SK-N-SH (cell line): Measurements from ENCODE around the gene MAPK13. TPM values are rescaled to one million over a fixed set of nuclear protein-coding genes. Genes with fewer than 3 reads are reported as not detected.
A peak's percentile ranks its signal among the peaks of the same experiment; 100 is the strongest.

Experiments used
- CTCF ChIA-PET: fragments of 300-600, 350-600 bp; formaldehyde crosslinking; extraction: SDS; loops from one replicate; lab custom pipeline; 2021; lab: Yijun Ruan, JAX
- POLR2A ChIA-PET: fragments of 350-600 bp; sonication (Branson Sonifier 250); formaldehyde crosslinking; extraction: SDS; loops from one replicate; lab custom pipeline; 2020; ENCODE audit warnings: antibody characterized with exemption, inconsistent platforms; lab: Yijun Ruan, JAX
- DNase-seq: peaks from one replicate; pipeline ENCODE4 v3.0.0; 2012
- H2AFZ ChIP-seq: fragments of 200-600 bp; sonication (generic); 2 replicates; pipeline ENCODE4 v1.8.1; 2016; ENCODE audit warnings: antibody characterized with exemption, mild to moderate bottlenecking, low read depth
- H3F3A ChIP-seq: fragments of 200-600 bp; sonication (generic); replicated peaks from 2 replicates; pipeline ENCODE3; 2016; ENCODE audit warnings: antibody characterized with exemption, mild to moderate bottlenecking; ENCODE audit not compliant: insufficient read depth
- H3K27ac ChIP-seq, 2 experiments: fragments of 200-500 bp in 1 of 2; fragments of 200-600 bp in 1 of 2; sonication (Bioruptor generic) in 1 of 2; sonication (generic), shearing (Covaris generic) in 1 of 2; 2 replicates each; pipeline versions ENCODE4 v1.5.1 to v1.6.1; 2014 to 2016; ENCODE audit warnings: low read depth in 2 of 2, inconsistent platforms in 1 of 2, low read length in 1 of 2, mild to moderate bottlenecking in 1 of 2, mixed read lengths in 1 of 2
- H3K27me3 ChIP-seq: fragments of 200-600 bp; sonication (generic), shearing (Covaris generic); 2 replicates; pipeline ENCODE4 v1.6.1; 2016; ENCODE audit warnings: mixed run types; ENCODE audit not compliant: insufficient read depth
- H3K36me3 ChIP-seq, 2 experiments: fragments of 200-500 bp in 1 of 2; fragments of 200-600 bp in 1 of 2; sonication (Bioruptor generic) in 1 of 2; sonication (generic) in 1 of 2; replicated peaks in 1 of 2; 2 replicates each; pipeline versions ENCODE3 to v1.5.1; 2014 to 2016; ENCODE audit warnings: low read length in 1 of 2, mild to moderate bottlenecking in 1 of 2; ENCODE audit not compliant: insufficient read depth in 2 of 2, control insufficient read depth in 1 of 2
- H3K4me1 ChIP-seq, 2 experiments: fragments of 200-500 bp in 1 of 2; fragments of 200-600 bp in 1 of 2; sonication (Bioruptor generic) in 1 of 2; sonication (generic), shearing (Covaris generic) in 1 of 2; 2 replicates each; pipeline versions ENCODE4 v1.5.1 to v1.6.1; 2014 to 2016; ENCODE audit warnings: low read depth in 1 of 2, low read length in 1 of 2, mixed run types in 1 of 2; ENCODE audit not compliant: insufficient read depth in 2 of 2, control insufficient read depth in 1 of 2
- H3K4me2 ChIP-seq: fragments of 200-600 bp; sonication (generic), shearing (Covaris generic); 2 replicates; pipeline ENCODE4 v1.6.1; 2017; ENCODE audit warnings: mixed run types
- H3K4me3 ChIP-seq, 2 experiments: fragments of 200-500 bp in 1 of 2; fragments of 200-600 bp in 1 of 2; sonication (Bioruptor generic) in 1 of 2; sonication (generic), shearing (Covaris generic) in 1 of 2; 2 replicates each; pipeline versions ENCODE4 v1.5.1 to v1.8.1; 2014 to 2016; ENCODE audit warnings: low read depth in 2 of 2, inconsistent platforms in 1 of 2, low read length in 1 of 2, mild to moderate bottlenecking in 1 of 2, mixed read lengths in 1 of 2, moderate library complexity in 1 of 2
- H3K79me2 ChIP-seq: fragments of 200-600 bp; sonication (generic); 2 replicates; pipeline ENCODE4 v1.8.1; 2017; ENCODE audit warnings: mild to moderate bottlenecking; ENCODE audit not compliant: insufficient read depth
- H3K9ac ChIP-seq: fragments of 200-600 bp; sonication (generic); 2 replicates; pipeline ENCODE4 v1.6.1; 2017; ENCODE audit warnings: mixed run types
- H3K9me2 ChIP-seq: fragments of 200-600 bp; sonication (generic); 2 replicates; pipeline ENCODE4 v1.6.1; 2017; ENCODE audit warnings: mixed run types
- H3K9me3 ChIP-seq: fragments of 200-600 bp; sonication (generic); 2 replicates; pipeline ENCODE4 v1.6.1; 2017; ENCODE audit warnings: mixed run types, mild to moderate bottlenecking, moderate library complexity
- H4K20me1 ChIP-seq: fragments of 200-600 bp; sonication (generic); 2 replicates; pipeline ENCODE4 v1.6.1; 2017; ENCODE audit warnings: mild to moderate bottlenecking, mixed run types; ENCODE audit not compliant: insufficient read depth
- CHD2 ChIP-seq: fragments of 150-350 bp; IDR thresholded peaks from 2 replicates; pipeline ENCODE4 v1.6.1; 2018; ENCODE audit warnings: low read length; ENCODE audit not compliant: partially characterized antibody
- ELF1 ChIP-seq: IDR thresholded peaks from 2 replicates; pipeline ENCODE4 v1.4.0; 2012
- EP300 ChIP-seq, 2 experiments: IDR thresholded peaks; 2 replicates each; pipeline versions ENCODE4 v1.4.0 to v1.6.1; 2012; ENCODE audit warnings: borderline replicate concordance in 1 of 2, low read depth in 1 of 2, low read length in 1 of 2
- FOXM1 ChIP-seq: IDR thresholded peaks from 2 replicates; pipeline ENCODE4 v1.4.0; 2012; ENCODE audit warnings: low read depth, mild to moderate bottlenecking
- GABPA ChIP-seq: IDR thresholded peaks from 2 replicates; pipeline ENCODE4 v1.4.0; 2012; ENCODE audit warnings: low read depth, mild to moderate bottlenecking
- GATA2 ChIP-seq: sonication (generic); formaldehyde crosslinking; IDR thresholded peaks from 2 replicates; pipeline ENCODE4 v1.5.0; 2020; ENCODE audit warnings: mild to moderate bottlenecking, missing genetic modification reagents
- MEF2A ChIP-seq: IDR thresholded peaks from 2 replicates; pipeline ENCODE4 v1.4.0; 2012; ENCODE audit warnings: low read depth, borderline replicate concordance
- MXI1 ChIP-seq: IDR thresholded peaks from 2 replicates; pipeline ENCODE4 v1.6.1; 2012; ENCODE audit warnings: mild to moderate bottlenecking, low read depth, low read length, improper control_type of control experiment
- NFIC ChIP-seq: IDR thresholded peaks from 2 replicates; pipeline ENCODE4 v1.4.0; 2012; ENCODE audit warnings: borderline replicate concordance
- NRF1 ChIP-seq: IDR thresholded peaks from 2 replicates; pipeline ENCODE4 v1.6.1; 2012; ENCODE audit warnings: low read depth, mild to moderate bottlenecking, low read length
- RAD21 ChIP-seq: IDR thresholded peaks from 2 replicates; pipeline ENCODE4 v1.6.1; 2012; ENCODE audit warnings: mild to moderate bottlenecking, low read length
- RCOR1 ChIP-seq: fragments of 150-350 bp; IDR thresholded peaks from 2 replicates; pipeline ENCODE4 v1.6.1; 2017; ENCODE audit warnings: antibody characterized with exemption, low read length
- RFX5 ChIP-seq: IDR thresholded peaks from 2 replicates; pipeline ENCODE4 v1.6.1; 2012; ENCODE audit warnings: mild to moderate bottlenecking, improper control_type of control experiment, low read length
- RXRA ChIP-seq: IDR thresholded peaks from 2 replicates; pipeline ENCODE4 v1.4.0; 2012; ENCODE audit warnings: low read depth, mild to moderate bottlenecking, borderline replicate concordance
- TCF12 ChIP-seq: IDR thresholded peaks from 2 replicates; pipeline ENCODE4 v1.4.0; 2012
- WGBS: methylation state at CpG from one replicate; pipeline ENCODE4 v1.1.6; 2017; ENCODE audit warnings: low lambda C conversion rate; 5-methylcytosine and 5-hydroxymethylcytosine counted together
- polyA plus RNA-seq, 3 experiments: library from polyadenylated mRNA; depleted of rRNA; stranded (reverse); fragments of >200 nt; gene quantifications; 2 replicates each; pipeline ENCODE4 v1.2.3, GENCODE V29; 2012
- TF ChIP-seq, protein P1 (sequence below): IDR thresholded peaks from 2 replicates; pipeline ENCODE4 v1.6.1; 2012; ENCODE audit warnings: mild to moderate bottlenecking, low read depth, low read length, moderate library complexity
- TF ChIP-seq, protein P2 (sequence below): IDR thresholded peaks from 2 replicates; pipeline ENCODE4 v1.4.0; 2012; ENCODE audit warnings: low read depth
- TF ChIP-seq, protein P3 (sequence below): IDR thresholded peaks from 2 replicates; pipeline ENCODE4 v1.4.0; 2012; ENCODE audit warnings: low read depth, borderline replicate concordance

The MAPK13 gene
- polyA plus RNA-seq, 1 of the 3 experiments (the other 2 are of a cell fraction), result 2.3 TPM

DNA sequence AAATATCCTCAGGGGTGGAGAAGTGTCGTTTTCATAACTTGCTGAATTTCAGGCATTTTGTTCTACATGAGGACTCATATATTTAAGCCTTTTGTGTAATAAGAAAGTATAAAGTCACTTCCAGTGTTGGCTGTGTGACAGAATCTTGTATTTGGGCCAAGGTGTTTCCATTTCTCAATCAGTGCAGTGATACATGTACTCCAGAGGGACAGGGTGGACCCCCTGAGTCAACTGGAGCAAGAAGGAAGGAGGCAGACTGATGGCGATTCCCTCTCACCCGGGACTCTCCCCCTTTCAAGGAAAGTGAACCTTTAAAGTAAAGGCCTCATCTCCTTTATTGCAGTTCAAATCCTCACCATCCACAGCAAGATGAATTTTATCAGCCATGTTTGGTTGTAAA, 20.3 kb upstream of the MAPK13 start (continued):
- TF ChIP-seq, protein P1, sequence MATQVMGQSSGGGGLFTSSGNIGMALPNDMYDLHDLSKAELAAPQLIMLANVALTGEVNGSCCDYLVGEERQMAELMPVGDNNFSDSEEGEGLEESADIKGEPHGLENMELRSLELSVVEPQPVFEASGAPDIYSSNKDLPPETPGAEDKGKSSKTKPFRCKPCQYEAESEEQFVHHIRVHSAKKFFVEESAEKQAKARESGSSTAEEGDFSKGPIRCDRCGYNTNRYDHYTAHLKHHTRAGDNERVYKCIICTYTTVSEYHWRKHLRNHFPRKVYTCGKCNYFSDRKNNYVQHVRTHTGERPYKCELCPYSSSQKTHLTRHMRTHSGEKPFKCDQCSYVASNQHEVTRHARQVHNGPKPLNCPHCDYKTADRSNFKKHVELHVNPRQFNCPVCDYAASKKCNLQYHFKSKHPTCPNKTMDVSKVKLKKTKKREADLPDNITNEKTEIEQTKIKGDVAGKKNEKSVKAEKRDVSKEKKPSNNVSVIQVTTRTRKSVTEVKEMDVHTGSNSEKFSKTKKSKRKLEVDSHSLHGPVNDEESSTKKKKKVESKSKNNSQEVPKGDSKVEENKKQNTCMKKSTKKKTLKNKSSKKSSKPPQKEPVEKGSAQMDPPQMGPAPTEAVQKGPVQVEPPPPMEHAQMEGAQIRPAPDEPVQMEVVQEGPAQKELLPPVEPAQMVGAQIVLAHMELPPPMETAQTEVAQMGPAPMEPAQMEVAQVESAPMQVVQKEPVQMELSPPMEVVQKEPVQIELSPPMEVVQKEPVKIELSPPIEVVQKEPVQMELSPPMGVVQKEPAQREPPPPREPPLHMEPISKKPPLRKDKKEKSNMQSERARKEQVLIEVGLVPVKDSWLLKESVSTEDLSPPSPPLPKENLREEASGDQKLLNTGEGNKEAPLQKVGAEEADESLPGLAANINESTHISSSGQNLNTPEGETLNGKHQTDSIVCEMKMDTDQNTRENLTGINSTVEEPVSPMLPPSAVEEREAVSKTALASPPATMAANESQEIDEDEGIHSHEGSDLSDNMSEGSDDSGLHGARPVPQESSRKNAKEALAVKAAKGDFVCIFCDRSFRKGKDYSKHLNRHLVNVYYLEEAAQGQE, result no peak
- no peak for TF ChIP-seq NFIC
- no peak for TF ChIP-seq NRF1
- TF ChIP-seq EP300 (IDR thresholded peaks at IDR 0.05; ENCODE audit: borderline replicate concordance in 1 of 2, low read depth in 1 of 2, low read length in 1 of 2), result no peak

DNA sequence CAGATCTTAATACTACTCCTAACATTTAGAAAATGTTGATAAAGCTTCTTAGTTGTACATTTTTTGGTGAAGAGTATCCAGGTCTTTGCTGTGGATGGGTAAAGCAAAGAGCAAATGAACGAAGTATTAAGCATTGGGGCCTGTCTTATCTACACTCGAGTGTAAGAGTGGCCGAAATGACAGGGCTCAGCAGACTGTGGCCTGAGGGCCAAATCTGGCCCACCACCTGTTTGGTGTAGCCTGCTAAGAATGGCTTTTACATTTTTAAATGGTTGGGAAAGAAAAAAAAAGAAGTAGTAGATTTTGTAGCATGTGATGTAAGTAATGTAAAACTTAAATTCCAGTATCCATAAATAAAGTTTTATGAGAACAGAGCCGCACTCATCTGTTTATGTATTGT, 19.4 kb upstream of the MAPK13 start:
- 75% methylated on average over 4 of the region's 4 CpGs for WGBS

More for the DNA sequence above, 19.4 kb upstream of the MAPK13 start:
- CTCF ChIA-PET, result interaction anchor here (1.3 to 2.5 kb wide), 3 partner anchors 13 to 82 kb away, joined by 3 to 16 read pairs (median 6); partner anchors contain the start of gene MAPK14
- peaks cover under 1% of the 10 kb centered on the region for H3F3A ChIP-seq
- H3K27me3 ChIP-seq, result no peaks in the 10 kb centered on the region
- no peak overlapping the region for H3K4me3 ChIP-seq
- H3K79me2 ChIP-seq, result no peaks in the 10 kb centered on the region
- no peak overlapping the region for H3K4me2 ChIP-seq
- peak; percentile 44 for DNase-seq
- peaks cover 38 to 43% of the 10 kb centered on the region in 2 experiments for H3K36me3 ChIP-seq
- H3K9me3 ChIP-seq, result no peaks in the 10 kb centered on the region
- H3K9ac ChIP-seq, result no peak overlapping the region
- peak overlapping the region in 1 of 2 experiments; percentile 86; a peak in 2 of 4 replicates for H3K27ac ChIP-seq
- no peaks in the 10 kb centered on the region for H3K9me2 ChIP-seq
- POLR2A ChIA-PET, result no interaction called here
- no peaks in the 10 kb centered on the region for H4K20me1 ChIP-seq
- TF ChIP-seq GATA2 (peak; percentile 58), TCF12 (no peak), RCOR1 (peak; percentile 37; the same call in 1 of the 2 replicates), CHD2 (peak; percentile 15), RXRA (no peak), EP300 (IDR thresholded peaks at IDR 0.05; ENCODE audit: borderline replicate concordance in 1 of 2, low read depth in 1 of 2, low read length in 1 of 2) (peak in 1 of 2 experiments; percentile 51; a peak in 1 of 4 replicates), ELF1 (no peak), RFX5 (no peak), MXI1 (peak; percentile 32; the same call in 1 of the 2 replicates), FOXM1 (no peak), RAD21 (peak; percentile 10; the same call in 1 of the 2 replicates), MEF2A (no peak), GABPA (no peak)
- TF ChIP-seq, protein P2, sequence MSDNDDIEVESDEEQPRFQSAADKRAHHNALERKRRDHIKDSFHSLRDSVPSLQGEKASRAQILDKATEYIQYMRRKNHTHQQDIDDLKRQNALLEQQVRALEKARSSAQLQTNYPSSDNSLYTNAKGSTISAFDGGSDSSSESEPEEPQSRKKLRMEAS, result no peak
- TF ChIP-seq, protein P3, sequence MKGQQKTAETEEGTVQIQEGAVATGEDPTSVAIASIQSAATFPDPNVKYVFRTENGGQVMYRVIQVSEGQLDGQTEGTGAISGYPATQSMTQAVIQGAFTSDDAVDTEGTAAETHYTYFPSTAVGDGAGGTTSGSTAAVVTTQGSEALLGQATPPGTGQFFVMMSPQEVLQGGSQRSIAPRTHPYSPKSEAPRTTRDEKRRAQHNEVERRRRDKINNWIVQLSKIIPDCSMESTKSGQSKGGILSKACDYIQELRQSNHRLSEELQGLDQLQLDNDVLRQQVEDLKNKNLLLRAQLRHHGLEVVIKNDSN, result no peak
- peaks cover 0 to 24% of the 10 kb centered on the region in 2 experiments; a peak in 2 of 4 replicates for H3K4me1 ChIP-seq
- H2AFZ ChIP-seq, result no peak overlapping the region
